GM21723 (cell line): ENCODE data around the gene NDRG3.
"Not testable (repeated sequence)": the region's sequence is repeated elsewhere in the genome, so short reads cannot be mapped to it uniquely, and the experiment has no call there.

ENCODE experiments used
- ATAC-seq: cut with Tn5 transposase; IDR thresholded peaks from one replicate; pipeline ENCODE4 v1.9.1; 2021; ENCODE audit warnings: mild to moderate bottlenecking, moderate library complexity; ENCODE audit not compliant: unreplicated experiment

Gene NDRG3

GRCh38 chr20:36645998-36646397 is 99.9 kb downstream of the NDRG3 start, which contains the start of gene SLA2:
TSS of gene SLA2 (minus strand) at chr20:36646196. CDS start at chr20:36641335, 4,861 bp downstream.
- no peak for ATAC-seq

- no peak for ATAC-seq
These were observed 100.5 kb downstream of the NDRG3 start for GRCh38 chr20:36645353-36645752.

- ATAC-seq = no peak
These were observed 101.2 kb downstream of the NDRG3 start for GRCh38 chr20:36644706-36645095.

GRCh38 chr20:36644032-36644705 is 101.7 kb downstream of the NDRG3 start:
- ATAC-seq = no peak

- ATAC-seq = no peak
These were observed 103.8 kb downstream of the NDRG3 start for GRCh38 chr20:36642136-36642535.

GRCh38 chr20:36641506-36641843 is 104.4 kb downstream of the NDRG3 start:
- no peak for ATAC-seq

- ATAC-seq = not testable (repeated sequence)
These were observed 107.0 kb downstream of the NDRG3 start for GRCh38 chr20:36638876-36639400.

GRCh38 chr20:36634342-36634741 is 111.5 kb downstream of the NDRG3 start:
- no peak for ATAC-seq

GRCh38 chr20:36633285-36633772 is 112.6 kb downstream of the NDRG3 start:
- ATAC-seq = no peak

GRCh38 chr20:36632487-36633284 is 113.2 kb downstream of the NDRG3 start:
- no peak for ATAC-seq

- ATAC-seq = no peak
These were observed 113.8 kb downstream of the NDRG3 start for GRCh38 chr20:36632147-36632486.

GRCh38 chr20:36631646-36632045 is 114.2 kb downstream of the NDRG3 start:
- no peak for ATAC-seq

GRCh38 chr20:36629719-36630681 is 115.9 kb downstream of the NDRG3 start:
- no peak for ATAC-seq

GRCh38 chr20:36628076-36628475 is 117.8 kb downstream of the NDRG3 start:
- no peak for ATAC-seq

GRCh38 chr20:36624944-36625324 is 121.0 kb downstream of the NDRG3 start:
- ATAC-seq = no peak

- no peak for ATAC-seq
These were observed 121.6 kb downstream of the NDRG3 start for GRCh38 chr20:36624068-36624943.

- no peak for ATAC-seq
These were observed 122.4 kb downstream of the NDRG3 start for GRCh38 chr20:36623444-36623843.

- no peak for ATAC-seq
These were observed 125.0 kb downstream of the NDRG3 start for GRCh38 chr20:36620917-36621316.

GRCh38 chr20:36614781-36615557 is 130.9 kb downstream of the NDRG3 start:
- no peak for ATAC-seq
